ENCODE data around the gene CABS1. TPM values are rescaled to one million over a fixed set of nuclear protein-coding genes. Genes with fewer than 3 reads are reported as not detected.

Gene CABS1
- total RNA-seq, 1 donor from 2014 or later, result not detected

GRCh38 chr4:70382691-70383181, 48.0 kb downstream of the CABS1 start, which contains the start of gene SMR3B:
Gene SMR3B (plus strand): TSS chr4:70383131. CDS start chr4:70384511, 1,380 bp downstream.
- Histone ChIP-seq H3K79me2 (ENCODE audit: insufficient read depth, low read length) (no peaks in the 10 kb centered on the region), H3K27ac (ENCODE audit: low read depth, low read length) (no peak within 1 kb of the TSS), H4K20me1 (ENCODE audit: insufficient read depth, low read length) (no peaks in the 10 kb centered on the region), H3K9me3 (ENCODE audit: insufficient read depth, low read depth, low read length) (no peaks in the 10 kb centered on the region), H3K4me1 (ENCODE audit: insufficient read depth, low read length) (no peaks in the 10 kb centered on the region), H3K9ac (ENCODE audit: low read length) (no peak within 1 kb of the TSS), H2AFZ (ENCODE audit: low read depth, low read length) (no peak within 1 kb of the TSS), H3K4me3 (ENCODE audit: insufficient read depth, low read depth, low read length) (no peak within 1 kb of the TSS), H3K36me3 (ENCODE audit: insufficient read depth, low read length) (no peaks in the 10 kb centered on the region), H3K27me3 (ENCODE audit: insufficient read depth, low read length) (no peaks in the 10 kb centered on the region), H3K4me2 (ENCODE audit: low read length) (no peak within 1 kb of the TSS)
- H3K36me3 Mint-ChIP-seq (ENCODE audit: low read depth, unreplicated experiment), result no peaks in the 10 kb centered on the region
- TF ChIP-seq CTCF (IDR thresholded peaks at IDR 0.05; ENCODE audit: insufficient read depth, low read depth, low read length) (no peak), EZH2 (IDR thresholded peaks at IDR 0.05; ENCODE audit: insufficient read depth, low read length) (no peak)
- FAIRE-seq (no peak), DNase-seq (ENCODE audit: low read depth) (no peak)
- no peaks in the 10 kb centered on the region for H3K9me3 Mint-ChIP-seq (ENCODE audit: unreplicated experiment)
- H3K27ac Mint-ChIP-seq (ENCODE audit: unreplicated experiment), result no peak within 1 kb of the TSS
- H3K27me3 Mint-ChIP-seq (ENCODE audit: low read depth, unreplicated experiment), result no peaks in the 10 kb centered on the region
- H3K4me1 Mint-ChIP-seq (ENCODE audit: low read depth, unreplicated experiment), result no peaks in the 10 kb centered on the region
- H3K4me3 Mint-ChIP-seq (ENCODE audit: unreplicated experiment), result no peak within 1 kb of the TSS

Other genes starting within 250 kb of the CABS1 start
- gene PRR27, start 180.7 kb upstream of the CABS1 start, total RNA-seq, result not detected in 2 replicates
- gene ODAM, start 139.3 kb upstream of the CABS1 start, total RNA-seq, result not detected in 2 replicates
- gene FDCSP, start 108.9 kb upstream of the CABS1 start, total RNA-seq, result not detected in 2 replicates
- not detected in 2 replicates for gene CSN3, start 92.4 kb upstream of the CABS1 start, total RNA-seq
- not detected in 2 replicates for gene SMR3A, start 25.8 kb downstream of the CABS1 start, total RNA-seq
- gene SMR3B, start 48.1 kb downstream of the CABS1 start, total RNA-seq, result not detected in 2 replicates
- not detected in 2 replicates for gene OPRPN, start 63.0 kb downstream of the CABS1 start, total RNA-seq
- gene MUC7, start 137.2 kb downstream of the CABS1 start, total RNA-seq, result not detected in 2 replicates
- gene AMTN, start 183.6 kb downstream of the CABS1 start, total RNA-seq, result not detected in 2 replicates

Measured in astrocyte (in vitro differentiated cells and primary cell).